Smooth muscle cell (in vitro differentiated cells): Measurements from ENCODE around the gene SLC9A1. TPM values are rescaled to one million over a fixed set of nuclear protein-coding genes. Genes with fewer than 3 reads are reported as not detected.
A peak's percentile ranks its signal among the peaks of the same experiment; 100 is the strongest.

Source experiments
- DNase-seq: peaks from one replicate; lab custom pipeline; 2025; ENCODE audit not compliant: unreplicated experiment; lab: John Stamatoyannopoulos, UW
- H2AFZ ChIP-seq: fragments of 200-600 bp; sonication (generic); 2 replicates; pipeline ENCODE4 v1.6.0; 2016; ENCODE audit warnings: antibody characterized with exemption, low read depth, mild to moderate bottlenecking
- H3F3A ChIP-seq: fragments of 200-600 bp; sonication (generic); 2 replicates; pipeline ENCODE4 v1.6.0; 2017; ENCODE audit warnings: antibody characterized with exemption, low read depth
- H3K27ac ChIP-seq: fragments of 200-600 bp; sonication (generic); 2 replicates; pipeline ENCODE4 v1.5.1; 2016; ENCODE audit warnings: low read depth, mild to moderate bottlenecking
- H3K27me3 ChIP-seq: fragments of 200-600 bp; sonication (generic); 2 replicates; pipeline ENCODE4 v1.6.1; 2016; ENCODE audit warnings: low read depth, mild to moderate bottlenecking
- H3K36me3 ChIP-seq: fragments of 200-600 bp; sonication (generic); 2 replicates; pipeline ENCODE4 v1.5.1; 2016; ENCODE audit warnings: low read depth
- H3K4me1 ChIP-seq: fragments of 200-600 bp; sonication (generic); 2 replicates; pipeline ENCODE4 v1.5.1; 2016; ENCODE audit warnings: low read depth
- H3K4me2 ChIP-seq: fragments of 200-600 bp; sonication (generic); 2 replicates; pipeline ENCODE4 v1.6.0; 2016; ENCODE audit warnings: mild to moderate bottlenecking
- H3K4me3 ChIP-seq: fragments of 200-600 bp; sonication (generic); 2 replicates; pipeline ENCODE4 v1.5.1; 2016; ENCODE audit warnings: mild to moderate bottlenecking
- H3K79me2 ChIP-seq: fragments of 200-600 bp; sonication (generic); 2 replicates; pipeline ENCODE4 v1.6.0; 2016; ENCODE audit warnings: low read depth, mild to moderate bottlenecking
- H3K9ac ChIP-seq: fragments of 200-600 bp; sonication (generic); 2 replicates; pipeline ENCODE4 v1.6.0; 2016; ENCODE audit warnings: low read depth
- H3K9me3 ChIP-seq: fragments of 200-600 bp; sonication (generic); replicated peaks from 2 replicates; pipeline ENCODE4 v1.5.1; 2016; ENCODE audit warnings: low read depth
- H4K20me1 ChIP-seq: fragments of 200-600 bp; sonication (generic); 2 replicates; pipeline ENCODE4 v1.6.0; 2016; ENCODE audit warnings: low read depth
- WGBS: methylation state at CpG from one replicate; pipeline ENCODE4 v1.1.7; 2016; ENCODE audit warnings: low lambda C conversion rate; 5-methylcytosine and 5-hydroxymethylcytosine counted together
- polyA plus RNA-seq: library from polyadenylated mRNA; unstranded; fragments of >200 nt; fragmentation: Nextera tagmentation; extraction: Ambion mirVana; gene quantifications from 2 replicates; pipeline ENCODE4 v1.2.1, GENCODE V29; 2016
- total RNA-seq: library from RNA; depleted of rRNA; stranded (reverse); fragments of >200 nt; gene quantifications from 2 replicates; pipeline ENCODE4 v1.2.3, GENCODE V29; 2014
- TF ChIP-seq, protein P1 (sequence below): fragments of 200-600 bp; sonication (generic); IDR thresholded peaks from 2 replicates; pipeline ENCODE4 v1.5.1; 2017; ENCODE audit warnings: borderline replicate concordance, mild to moderate bottlenecking, antibody characterized with exemption; ENCODE audit not compliant: insufficient read depth, poor library complexity, severe bottlenecking

The SLC9A1 gene
- total and polyA plus RNA-seq, 2 experiments from 2014 or later: 16.5 to 37.4 TPM

DNA sequence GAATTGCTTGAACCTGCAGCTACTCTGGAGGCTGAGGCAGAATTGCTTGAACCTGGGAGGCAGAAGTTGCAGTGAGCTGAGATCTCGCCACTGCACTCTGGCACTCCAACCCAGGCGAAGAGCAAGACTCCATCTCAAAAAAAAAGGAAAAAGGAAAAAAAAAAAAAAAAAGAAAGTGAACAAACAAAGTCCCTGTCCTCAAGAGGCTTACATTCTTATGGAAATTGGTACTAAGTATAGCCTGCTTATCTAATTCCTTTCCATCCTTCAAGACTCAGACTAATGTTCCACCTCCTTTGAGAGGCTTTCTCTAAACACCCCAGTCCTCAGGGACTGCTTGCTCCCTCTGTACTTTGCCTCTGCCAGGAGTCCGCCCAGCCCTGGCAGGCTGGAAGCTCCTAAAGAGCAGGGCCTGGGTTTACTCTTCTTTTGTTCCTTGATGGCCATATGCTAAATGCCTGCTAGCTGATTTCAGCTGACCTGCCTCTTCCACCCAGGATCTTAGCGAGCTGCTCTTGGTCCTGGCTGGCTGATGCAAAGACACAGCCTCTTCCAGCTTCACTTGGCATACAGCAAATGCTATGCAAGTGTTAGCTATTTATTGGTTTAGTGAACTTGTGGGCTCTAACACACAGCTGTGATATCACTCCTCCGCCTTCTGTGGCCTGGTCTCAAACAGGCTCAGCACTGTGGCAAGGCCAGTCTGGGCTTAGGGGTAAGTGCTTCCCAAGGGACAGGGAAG is 9.8 kb downstream of the SLC9A1 start:
- Histone ChIP-seq H3K4me3 (no peak overlapping the region), H2AFZ (no peak overlapping the region), H3F3A (peaks cover 15% of the 10 kb centered on the region), H3K27me3 (no peaks in the 10 kb centered on the region), H3K4me2 (peak overlapping the region; percentile 44), H3K4me1 (peaks cover 32% of the 10 kb centered on the region), H3K36me3 (no peaks in the 10 kb centered on the region), H3K9ac (peak overlapping the region; percentile 70), H4K20me1 (peaks cover 82% of the 10 kb centered on the region), H3K79me2 (peaks cover 62% of the 10 kb centered on the region), H3K9me3 (no peaks in the 10 kb centered on the region), H3K27ac (peak overlapping the region; percentile 94)
- TF ChIP-seq, protein P1, sequence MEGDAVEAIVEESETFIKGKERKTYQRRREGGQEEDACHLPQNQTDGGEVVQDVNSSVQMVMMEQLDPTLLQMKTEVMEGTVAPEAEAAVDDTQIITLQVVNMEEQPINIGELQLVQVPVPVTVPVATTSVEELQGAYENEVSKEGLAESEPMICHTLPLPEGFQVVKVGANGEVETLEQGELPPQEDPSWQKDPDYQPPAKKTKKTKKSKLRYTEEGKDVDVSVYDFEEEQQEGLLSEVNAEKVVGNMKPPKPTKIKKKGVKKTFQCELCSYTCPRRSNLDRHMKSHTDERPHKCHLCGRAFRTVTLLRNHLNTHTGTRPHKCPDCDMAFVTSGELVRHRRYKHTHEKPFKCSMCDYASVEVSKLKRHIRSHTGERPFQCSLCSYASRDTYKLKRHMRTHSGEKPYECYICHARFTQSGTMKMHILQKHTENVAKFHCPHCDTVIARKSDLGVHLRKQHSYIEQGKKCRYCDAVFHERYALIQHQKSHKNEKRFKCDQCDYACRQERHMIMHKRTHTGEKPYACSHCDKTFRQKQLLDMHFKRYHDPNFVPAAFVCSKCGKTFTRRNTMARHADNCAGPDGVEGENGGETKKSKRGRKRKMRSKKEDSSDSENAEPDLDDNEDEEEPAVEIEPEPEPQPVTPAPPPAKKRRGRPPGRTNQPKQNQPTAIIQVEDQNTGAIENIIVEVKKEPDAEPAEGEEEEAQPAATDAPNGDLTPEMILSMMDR: no peak
- DNase-seq: no peak
- WGBS: 54% methylated on average over 5 of the region's 5 CpGs

DNA sequence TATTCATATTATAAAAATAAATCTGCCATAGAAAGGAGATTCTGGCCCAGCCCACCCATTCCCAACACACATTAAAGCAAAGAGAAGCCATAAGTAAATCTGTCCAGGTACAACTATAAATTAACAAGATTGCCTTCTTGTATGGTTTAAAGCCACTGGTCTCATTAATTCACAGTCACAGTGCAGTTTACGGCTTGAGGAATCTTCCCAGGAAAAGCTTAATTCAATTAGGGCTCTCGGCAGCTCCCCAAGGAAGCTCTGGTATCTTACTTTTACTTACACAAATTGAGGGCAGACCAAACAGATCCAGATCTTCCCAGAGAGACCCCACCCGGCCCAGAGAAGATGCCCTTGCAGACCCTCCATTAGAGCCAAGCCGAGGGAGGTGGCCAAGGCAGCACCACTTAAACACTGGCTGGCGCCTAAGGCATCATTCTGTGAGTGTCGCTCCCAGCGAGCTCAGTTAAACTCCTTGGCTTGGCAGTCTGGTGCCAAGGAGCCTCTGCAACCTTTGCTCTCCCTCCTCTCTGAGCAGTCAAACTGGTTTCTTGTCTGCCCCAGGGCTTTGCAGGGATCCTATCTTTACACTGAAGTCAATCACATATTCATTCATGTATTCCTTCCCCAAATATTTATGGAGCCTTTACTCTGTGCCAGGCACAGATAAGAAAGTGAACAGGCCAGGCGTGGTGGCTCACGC is 10.7 kb downstream of the SLC9A1 start:
- TF ChIP-seq, protein P1: no peak
- H2AFZ ChIP-seq: no peak overlapping the region
- DNase-seq: no peak
- H3K4me1 ChIP-seq: peaks cover 32% of the 10 kb centered on the region
- H3K36me3 ChIP-seq: no peaks in the 10 kb centered on the region
- peaks cover 15% of the 10 kb centered on the region for H3F3A ChIP-seq
- 65% methylated on average over 9 of the region's 9 CpGs for WGBS
- peaks cover 61% of the 10 kb centered on the region for H3K79me2 ChIP-seq
- H3K9ac ChIP-seq: peak overlapping the region; percentile 45
- peak overlapping the region; percentile 40 for H3K4me2 ChIP-seq
- no peak overlapping the region for H3K4me3 ChIP-seq
- no peaks in the 10 kb centered on the region for H3K27me3 ChIP-seq
- H4K20me1 ChIP-seq: peaks cover 80% of the 10 kb centered on the region
- no peaks in the 10 kb centered on the region for H3K9me3 ChIP-seq
- H3K27ac ChIP-seq: peak overlapping the region; percentile 94

DNA sequence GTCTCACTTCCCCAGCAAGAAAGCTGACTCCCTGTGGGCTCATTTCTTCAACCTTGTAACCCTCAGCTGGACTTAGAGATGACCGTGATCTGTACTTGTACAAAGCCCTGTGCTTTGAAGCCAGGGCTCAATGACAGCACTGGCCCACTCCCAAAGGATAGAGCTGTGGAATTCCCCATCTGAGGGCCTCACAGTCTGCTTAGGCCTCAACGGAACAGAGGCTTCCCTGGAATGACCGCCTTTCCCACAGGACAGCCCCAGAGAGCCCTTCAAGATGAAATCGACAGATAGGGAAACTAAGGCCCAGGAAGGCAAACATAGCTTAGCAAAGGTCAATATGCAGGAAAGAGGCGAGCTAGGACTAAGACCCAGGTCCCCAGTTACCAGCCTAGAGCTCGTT is 11.5 kb downstream of the SLC9A1 start:
- H3K4me1 ChIP-seq: peaks cover 32% of the 10 kb centered on the region
- peaks cover 60% of the 10 kb centered on the region for H3K79me2 ChIP-seq
- WGBS: 27% methylated on average over 6 of the region's 6 CpGs
- no peaks in the 10 kb centered on the region for H3K36me3 ChIP-seq
- H3K9me3 ChIP-seq: no peaks in the 10 kb centered on the region
- no peak overlapping the region for H3K4me3 ChIP-seq
- H4K20me1 ChIP-seq: peaks cover 80% of the 10 kb centered on the region
- TF ChIP-seq, protein P1: no peak
- H3K4me2 ChIP-seq: peak overlapping the region; percentile 40
- peak overlapping the region; percentile 94 for H3K27ac ChIP-seq
- no peak for DNase-seq
- no peaks in the 10 kb centered on the region for H3K27me3 ChIP-seq
- peaks cover 19% of the 10 kb centered on the region for H3F3A ChIP-seq
- no peak overlapping the region for H2AFZ ChIP-seq
- H3K9ac ChIP-seq: no peak overlapping the region
